HPDE6-E6E7 (cell line): Measurements from ENCODE around the gene TRMT13.

Experiments used
- DNase-seq: peaks from one replicate; pipeline ENCODE4 v3.0.0; 2011; ENCODE audit warnings: missing footprints; ENCODE audit errors: extremely low spot score

The TRMT13 gene

GRCh38 chr1:100132566-100133477 lies at the start of gene TRMT13, which contains the start of gene SASS6:
TRMT13 (plus strand) TSS chr1:100133163; CDS start chr1:100133169, 6 bp downstream.
SASS6 (minus strand) TSS chr1:100132930; CDS start chr1:100132814, 116 bp downstream.
- peak; percentile 83 for DNase-seq

GRCh38 chr1:100087396-100087795 lies 45.6 kb upstream of the TRMT13 start:
- no peak for DNase-seq

GRCh38 chr1:100089082-100089481 lies 43.9 kb upstream of the TRMT13 start:
- DNase-seq = no peak

- no peak for DNase-seq
Measured at GRCh38 chr1:100090471-100090870, 42.5 kb upstream of the TRMT13 start.

GRCh38 chr1:100100202-100100601 lies 32.8 kb upstream of the TRMT13 start:
- no peak for DNase-seq

- no peak for DNase-seq
Measured at GRCh38 chr1:100101564-100101963, 31.4 kb upstream of the TRMT13 start.

GRCh38 chr1:100107696-100108095 lies 25.3 kb upstream of the TRMT13 start:
- no peak for DNase-seq

GRCh38 chr1:100109554-100110066 lies 23.4 kb upstream of the TRMT13 start:
- no peak for DNase-seq

- DNase-seq = no peak
Measured at GRCh38 chr1:100115524-100115923, 17.4 kb upstream of the TRMT13 start.

- no peak for DNase-seq
Measured at GRCh38 chr1:100122177-100122576, 10.8 kb upstream of the TRMT13 start.

- no peak for DNase-seq
Measured at GRCh38 chr1:100127226-100127625, 5.7 kb upstream of the TRMT13 start.

- DNase-seq = no peak
Measured at GRCh38 chr1:100130552-100131077, 2.3 kb upstream of the TRMT13 start.

GRCh38 chr1:100131623-100132022 lies 1.3 kb upstream of the TRMT13 start:
- DNase-seq = no peak

- DNase-seq = no peak
Measured at GRCh38 chr1:100134872-100135271, 1.9 kb downstream of the TRMT13 start.

GRCh38 chr1:100137602-100138001 lies 4.6 kb downstream of the TRMT13 start:
- DNase-seq = no peak

- no peak for DNase-seq
Measured at GRCh38 chr1:100141192-100141591, 8.2 kb downstream of the TRMT13 start.

GRCh38 chr1:100142343-100142742 lies 9.4 kb downstream of the TRMT13 start:
- DNase-seq = no peak

- DNase-seq = no peak
Measured at GRCh38 chr1:100145116-100145515, 12.2 kb downstream of the TRMT13 start.

- DNase-seq = no peak
Measured at GRCh38 chr1:100146958-100147357, 14.0 kb downstream of the TRMT13 start.

GRCh38 chr1:100147875-100148274 lies 14.9 kb downstream of the TRMT13 start:
- no peak for DNase-seq

- no peak for DNase-seq
Measured at GRCh38 chr1:100151679-100152078, 18.7 kb downstream of the TRMT13 start.

- no peak for DNase-seq
Measured at GRCh38 chr1:100152271-100152670, 19.3 kb downstream of the TRMT13 start.

GRCh38 chr1:100162881-100163280 lies 29.9 kb downstream of the TRMT13 start:
- no peak for DNase-seq
